ENCODE data around the gene SPEN.

Gene SPEN

DNA sequence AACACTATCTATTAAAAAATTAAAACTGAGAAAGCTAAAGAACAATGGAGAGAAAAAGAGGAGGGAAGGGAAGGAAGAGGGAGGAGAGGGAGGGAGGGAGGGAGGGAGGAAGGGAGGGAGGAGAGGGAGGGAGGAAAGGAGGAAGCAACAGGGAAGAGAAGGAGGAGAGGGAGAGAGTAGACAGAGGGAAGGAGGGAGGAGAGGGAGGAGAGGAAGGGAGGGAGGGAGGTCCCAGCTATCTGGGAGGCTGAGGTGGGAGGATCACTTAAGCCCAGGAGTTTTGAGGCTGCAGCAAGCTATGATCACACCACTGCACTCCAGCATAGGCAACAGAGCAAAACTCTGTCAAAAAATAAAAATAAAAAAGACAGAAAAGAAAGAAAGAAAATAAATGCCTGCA lies 111.9 kb downstream of the SPEN start:
- DNase-seq (ENCODE audit: low read depth in 1 of 2, low spot score in 1 of 2) = no peak

DNA sequence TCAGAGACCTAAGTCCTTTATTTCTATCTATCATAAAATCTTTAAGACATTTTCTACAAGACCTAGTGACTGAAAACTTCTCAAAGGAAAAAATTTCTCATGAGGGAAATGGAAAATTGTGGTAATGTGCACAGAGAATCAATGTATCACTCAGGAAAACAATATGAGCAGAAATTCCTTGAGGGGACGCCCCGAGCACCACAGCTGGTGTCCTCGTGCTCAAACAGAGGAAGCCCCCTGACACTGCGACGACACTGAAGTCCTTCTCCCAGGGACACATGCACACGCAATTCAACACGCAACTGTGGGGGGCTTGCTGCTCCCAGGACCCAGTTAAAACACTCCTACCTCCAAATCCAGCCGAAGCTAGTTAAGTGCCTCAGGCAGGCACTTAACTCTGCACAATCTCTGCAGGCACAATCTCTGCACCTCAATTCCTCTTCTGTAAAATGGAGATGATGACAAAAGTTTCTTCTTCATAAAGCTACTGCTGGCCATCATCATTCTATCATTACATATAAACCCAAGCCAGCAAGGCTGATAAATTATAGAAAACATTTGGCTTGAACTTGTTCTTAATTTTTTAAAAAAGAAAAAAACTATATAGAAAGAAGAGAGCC lies 112.4 kb downstream of the SPEN start:
- DNase-seq (ENCODE audit: low read depth in 1 of 2, low spot score in 1 of 2) = no peak

DNA sequence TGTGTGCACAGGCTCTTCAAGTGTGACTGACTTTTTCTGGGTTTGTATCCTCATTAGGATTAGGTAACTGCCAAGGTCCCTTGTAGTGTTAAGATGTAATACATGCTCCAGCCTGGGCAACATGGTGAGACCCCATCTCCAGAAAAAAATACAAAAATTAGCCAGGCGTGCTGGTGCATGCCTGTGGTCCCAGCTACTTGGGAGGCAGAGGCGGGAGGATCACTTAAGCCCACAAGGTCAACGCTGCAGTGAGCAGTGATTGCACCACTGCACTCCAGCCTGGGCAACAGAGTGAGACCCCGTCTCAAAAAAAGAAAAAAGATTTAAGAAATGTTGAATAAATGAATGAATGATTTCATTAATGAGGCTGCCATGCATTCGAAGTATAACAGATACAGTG lies 113.3 kb downstream of the SPEN start:
- no peak for DNase-seq (ENCODE audit: low read depth in 1 of 2, low spot score in 1 of 2)

DNA sequence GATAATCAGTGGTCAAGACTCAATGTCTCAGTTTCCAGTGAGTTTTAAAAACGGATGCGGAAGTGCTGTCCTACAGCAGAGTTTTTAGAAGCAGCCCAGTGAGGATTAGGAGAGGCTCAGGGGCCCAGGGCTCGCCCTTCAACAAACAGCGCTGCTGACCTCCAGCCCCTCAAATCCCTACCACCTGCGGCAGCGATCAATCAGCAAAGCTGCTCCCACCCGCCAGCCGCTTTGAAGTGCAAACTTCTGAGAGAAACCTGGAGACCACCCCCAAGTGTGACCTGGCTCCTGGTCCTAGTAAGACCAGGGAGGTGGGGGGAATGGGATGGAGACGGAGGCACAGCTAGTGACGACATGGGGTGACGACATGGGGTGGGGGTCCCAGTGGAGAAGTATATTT lies 114.0 kb downstream of the SPEN start:
- no peak for DNase-seq (ENCODE audit: low read depth in 1 of 2, low spot score in 1 of 2)

DNA sequence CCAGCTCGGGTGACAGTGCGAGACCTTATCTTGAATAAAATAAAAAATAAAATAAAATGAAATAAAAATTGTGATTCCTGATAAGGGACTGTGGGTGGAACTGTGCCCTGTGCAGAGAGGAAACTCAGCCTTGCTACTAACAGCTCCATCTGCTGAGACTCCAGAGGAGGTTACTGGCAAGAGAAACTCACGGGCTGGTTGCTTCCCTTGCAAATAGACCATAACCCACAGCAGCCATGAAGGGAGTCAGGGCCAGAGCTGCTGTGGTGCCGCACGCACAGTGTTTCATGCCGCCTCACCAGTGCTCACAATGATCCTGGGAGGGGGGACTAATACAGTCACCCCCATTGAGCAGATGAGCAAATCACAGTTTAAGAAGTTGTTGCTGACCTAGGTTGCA lies 114.7 kb downstream of the SPEN start:
- no peak for DNase-seq (ENCODE audit: low read depth in 1 of 2, low spot score in 1 of 2)

DNA sequence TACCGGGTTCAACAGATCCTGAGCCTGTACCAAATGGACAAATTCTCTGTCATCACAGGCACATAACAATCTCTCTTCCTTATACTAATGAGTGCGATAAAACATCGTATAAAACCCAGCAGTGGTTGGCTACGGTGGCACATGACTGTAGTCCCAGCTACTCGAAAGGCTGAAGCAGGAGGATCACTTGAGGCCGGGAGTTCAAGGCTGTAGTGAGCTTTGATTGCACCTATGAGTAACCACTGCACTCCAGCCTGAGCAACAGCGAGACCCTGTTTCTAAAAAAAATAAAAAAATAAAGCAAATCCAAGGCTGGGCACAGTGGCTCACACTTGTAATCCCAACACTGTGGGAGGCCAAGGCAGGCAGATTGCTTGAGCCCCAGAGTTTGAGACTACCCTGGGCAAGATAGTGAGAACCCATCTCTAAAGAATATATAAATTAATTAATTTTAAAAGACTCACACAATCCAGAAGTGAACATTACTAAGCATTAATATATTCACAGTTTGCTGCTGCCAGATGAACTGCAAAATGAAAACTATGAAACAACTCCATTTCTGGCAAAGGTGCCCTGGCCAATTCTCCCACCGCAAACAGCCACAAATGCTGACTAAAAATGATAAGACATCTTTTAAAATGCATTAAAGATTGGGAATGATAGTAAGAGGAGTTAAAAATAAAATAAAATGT lies 115.3 kb downstream of the SPEN start:
- DNase-seq (ENCODE audit: low read depth in 1 of 2, low spot score in 1 of 2) = no peak

DNA sequence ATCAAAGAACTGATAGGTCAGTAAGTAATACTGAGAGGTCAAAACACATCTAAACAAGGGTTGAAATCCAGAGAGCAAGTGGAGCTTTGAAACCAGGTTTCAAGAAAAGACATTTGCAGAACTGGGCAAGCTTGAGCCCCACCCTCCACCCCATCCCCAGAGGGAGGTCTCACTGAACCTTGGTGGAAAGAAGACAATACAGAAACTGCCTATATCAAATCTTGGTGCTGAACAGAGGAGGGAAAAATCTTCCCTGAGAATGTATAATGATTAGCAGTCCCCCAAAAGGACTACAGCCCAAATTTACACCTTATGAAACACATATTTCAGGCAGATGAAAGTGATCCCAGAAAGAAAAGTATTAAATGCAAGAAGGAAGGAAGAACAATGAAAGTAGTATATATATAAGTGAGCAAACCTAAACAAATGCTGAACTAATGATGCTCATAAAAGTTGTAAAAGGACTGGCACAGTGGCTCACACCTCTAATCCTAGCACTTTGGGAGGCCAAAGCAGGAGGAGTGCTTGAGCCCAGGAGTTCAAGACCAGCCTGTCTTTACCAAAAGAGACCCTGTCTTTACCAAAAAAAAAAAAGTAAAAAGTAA lies 116.0 kb downstream of the SPEN start:
- no peak for DNase-seq (ENCODE audit: low read depth in 1 of 2, low spot score in 1 of 2)

DNA sequence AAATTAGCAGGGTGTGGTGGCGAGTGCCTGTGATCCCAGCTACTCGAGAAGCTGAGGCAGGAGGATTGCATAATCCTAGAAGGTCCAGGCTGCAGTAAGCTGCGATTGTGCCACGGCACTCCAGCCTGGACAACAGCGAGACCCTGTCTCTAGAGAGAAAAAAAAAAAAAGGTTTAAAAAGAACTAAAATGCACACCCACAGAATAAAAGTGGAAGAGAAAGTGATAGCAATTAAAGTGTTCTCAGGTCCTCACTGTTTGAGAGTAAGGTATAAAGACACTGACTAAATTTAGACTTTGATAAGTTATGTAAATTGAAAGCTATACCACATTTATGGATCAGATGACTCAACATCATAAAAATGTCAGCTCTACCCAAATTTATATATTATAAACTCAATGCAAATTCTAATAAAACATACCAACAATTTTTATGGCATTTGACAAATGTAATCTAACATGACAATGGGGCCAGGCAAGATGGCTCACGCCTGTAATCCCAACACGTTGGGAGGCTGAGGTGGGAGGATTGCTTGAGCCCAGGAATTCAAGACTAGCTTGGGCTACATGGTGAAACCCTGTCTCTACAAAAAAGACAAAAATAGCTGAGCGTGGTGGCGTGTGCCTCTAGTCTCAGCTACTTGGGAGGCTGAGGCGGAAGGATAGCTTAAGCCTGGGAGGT lies 116.6 kb downstream of the SPEN start:
- no peak for DNase-seq (ENCODE audit: low read depth in 1 of 2, low spot score in 1 of 2)

DNA sequence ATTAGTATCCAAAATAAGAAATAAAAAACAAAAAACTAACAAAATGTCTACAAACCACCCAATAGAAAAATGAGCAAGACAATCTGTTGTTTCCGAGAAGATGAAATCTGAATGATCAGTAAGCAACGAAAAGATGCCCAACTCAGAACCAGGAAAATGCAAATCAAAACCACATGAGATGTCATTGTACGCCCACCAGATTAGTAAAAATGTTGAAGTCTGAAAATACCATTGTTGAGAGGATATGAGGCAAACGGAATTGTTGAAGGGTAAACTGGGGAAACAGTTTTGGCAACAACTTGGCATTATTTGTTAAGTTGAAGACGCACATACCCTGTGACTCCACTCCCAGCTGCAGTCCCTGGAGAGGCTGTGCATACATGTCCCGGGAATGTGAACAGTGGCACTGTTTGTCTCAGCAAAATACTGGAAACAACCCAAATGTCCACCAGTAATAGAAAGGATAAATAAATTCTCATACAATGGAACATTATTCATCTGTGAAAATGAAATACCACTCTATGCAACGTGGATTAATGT lies 117.8 kb downstream of the SPEN start:
- no peak for DNase-seq (ENCODE audit: low read depth in 1 of 2, low spot score in 1 of 2)

DNA sequence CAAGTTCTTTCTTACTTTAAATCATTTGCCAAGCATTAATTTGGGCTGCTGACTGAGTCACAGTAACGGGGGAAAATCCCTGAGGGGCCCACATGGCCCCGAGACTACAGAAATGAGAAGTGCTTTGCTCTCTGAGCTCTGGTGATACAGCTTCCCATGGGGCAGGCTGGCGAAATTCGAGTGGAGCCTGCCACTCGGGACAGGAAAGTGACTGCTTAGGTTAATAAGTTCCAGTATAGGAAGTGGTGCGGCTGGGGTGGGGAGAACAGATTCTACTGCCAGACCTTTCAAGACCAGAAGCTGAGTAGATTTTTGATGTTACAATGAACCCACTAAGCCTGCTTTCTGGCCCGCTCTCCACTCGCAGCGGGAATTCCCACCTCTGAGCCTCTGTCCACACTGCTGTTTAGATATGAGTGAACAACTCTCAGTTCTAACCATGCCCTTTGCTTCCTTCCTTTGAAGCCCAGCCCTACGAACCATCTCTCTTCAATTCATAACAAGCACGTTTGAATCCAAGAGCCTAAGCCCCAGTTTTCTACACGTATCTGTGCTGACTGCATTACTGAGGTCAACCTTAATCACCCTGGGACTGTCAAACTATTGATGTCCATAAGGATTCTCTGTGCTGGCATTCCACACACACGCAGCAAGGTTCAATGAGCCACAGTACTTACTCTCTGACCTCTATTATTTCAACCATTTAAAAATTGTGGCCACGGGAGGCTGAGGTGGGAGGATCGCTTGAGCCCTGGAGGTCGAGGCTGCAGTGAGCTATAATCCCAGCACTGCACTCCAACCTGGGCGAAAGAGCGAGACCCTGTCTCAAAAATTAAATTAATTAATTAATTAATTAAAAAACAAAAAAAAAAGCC lies 118.8 kb downstream of the SPEN start:
- peak in 1 of 2 donors; percentile 65 for DNase-seq (ENCODE audit: low read depth in 1 of 2, low spot score in 1 of 2)

DNA sequence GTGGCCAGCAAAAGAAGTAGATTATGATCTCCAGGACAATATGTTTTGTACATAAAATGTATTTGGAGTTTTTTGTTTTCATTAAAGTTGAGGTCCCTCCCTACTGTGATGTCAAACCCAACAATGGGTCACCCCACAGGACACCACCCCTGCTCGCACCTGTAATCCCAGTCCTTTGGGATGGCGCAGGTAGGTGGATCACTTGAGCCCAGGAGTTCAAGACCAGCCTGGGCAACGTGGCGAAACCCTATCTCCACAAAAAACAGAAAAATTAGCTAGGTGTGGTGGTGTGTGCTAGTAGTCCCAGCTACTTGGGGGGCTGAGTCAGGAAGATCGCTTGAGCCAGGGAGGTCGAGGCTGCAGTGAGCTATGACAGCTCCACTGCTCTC lies 119.4 kb downstream of the SPEN start:
- no peak for DNase-seq (ENCODE audit: low read depth in 1 of 2, low spot score in 1 of 2)

DNA sequence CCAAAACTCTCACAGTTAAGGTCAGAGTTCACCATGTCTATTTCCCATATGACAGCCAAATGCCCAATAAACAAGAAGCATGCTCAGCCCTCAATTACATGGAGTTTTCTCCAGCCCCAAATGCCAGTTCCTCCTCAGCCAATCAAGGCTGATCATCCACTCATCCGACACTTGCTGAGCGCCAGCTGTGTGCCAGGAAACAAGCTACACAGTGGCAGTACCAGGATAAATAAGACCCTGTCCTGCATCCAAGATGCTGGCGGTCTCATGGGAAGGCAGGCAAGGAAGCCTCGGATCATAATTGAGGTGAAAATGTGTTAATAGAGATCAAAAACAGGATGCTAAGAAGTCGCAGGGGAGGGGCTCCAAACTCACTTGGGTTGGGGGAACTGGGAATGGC lies 120.7 kb downstream of the SPEN start:
- DNase-seq (ENCODE audit: low read depth in 1 of 2, low spot score in 1 of 2) = no peak

DNA sequence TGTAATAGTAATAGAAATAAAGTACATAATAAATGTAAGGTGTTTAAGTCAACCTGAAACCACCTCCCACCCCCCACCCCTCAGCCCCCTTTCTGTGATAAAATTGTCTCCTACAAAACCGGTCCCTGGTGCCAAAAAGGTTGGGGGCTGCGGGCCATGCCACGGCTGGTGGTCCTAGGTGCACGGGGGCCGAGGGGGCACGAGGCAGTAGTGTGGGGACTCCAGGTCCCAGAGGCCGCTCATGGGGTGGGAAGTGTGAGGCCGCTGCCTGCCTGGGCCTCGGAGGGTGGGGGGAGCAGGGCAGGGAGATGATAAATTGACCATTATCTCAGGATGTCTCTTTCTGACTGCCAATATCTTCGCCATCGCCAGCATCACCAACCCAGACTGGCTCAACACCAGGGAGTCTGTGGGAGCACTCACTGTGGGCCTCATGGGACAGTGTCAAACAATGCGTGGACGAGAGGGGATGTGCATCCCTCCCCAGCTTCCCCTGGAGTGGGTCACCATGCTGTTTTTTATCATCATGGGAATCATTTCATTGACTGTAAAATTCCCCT lies 121.9 kb downstream of the SPEN start:
- no peak for DNase-seq (ENCODE audit: low read depth in 1 of 2, low spot score in 1 of 2)

DNA sequence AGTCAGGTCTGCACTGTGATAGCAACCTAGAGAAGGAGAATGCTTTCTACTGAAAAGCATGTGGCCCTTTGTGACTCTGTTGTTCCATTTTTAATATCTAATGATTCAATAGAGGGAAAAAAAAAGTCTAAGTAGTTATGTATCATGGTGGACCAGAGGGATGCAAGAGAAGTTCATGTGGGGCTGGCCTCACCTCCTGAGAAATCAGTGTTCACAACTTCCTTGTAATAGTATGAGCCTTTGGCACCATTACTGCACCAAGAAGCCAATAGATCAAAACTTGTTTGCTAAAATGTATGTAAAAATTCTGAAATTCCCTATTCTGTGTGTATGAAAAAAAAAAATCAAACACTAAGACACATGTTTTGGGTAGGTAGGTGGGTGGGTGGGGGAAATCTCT lies 123.4 kb downstream of the SPEN start:
- DNase-seq (ENCODE audit: low read depth in 1 of 2, low spot score in 1 of 2) = no peak

DNA sequence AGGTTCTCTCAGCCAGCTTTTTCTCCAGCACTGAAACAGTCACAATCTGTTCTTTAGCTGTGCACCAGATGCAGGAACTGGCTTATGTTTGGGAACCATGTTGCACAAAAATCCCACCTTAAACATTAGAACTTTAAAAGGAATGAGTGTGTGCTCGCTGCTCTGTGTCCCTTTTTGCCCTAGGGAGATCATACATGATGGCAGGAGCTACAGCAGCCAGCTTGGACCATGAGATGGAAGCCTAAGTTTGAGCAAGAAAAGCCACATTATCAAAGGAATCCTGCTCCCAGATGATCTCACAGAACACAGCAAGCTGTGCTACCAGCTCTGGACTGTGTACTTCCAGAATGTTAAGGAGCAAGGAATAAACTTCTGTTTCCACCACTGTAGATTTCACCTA lies 124.9 kb downstream of the SPEN start:
- DNase-seq (ENCODE audit: low read depth in 1 of 2, low spot score in 1 of 2) = no peak

DNA sequence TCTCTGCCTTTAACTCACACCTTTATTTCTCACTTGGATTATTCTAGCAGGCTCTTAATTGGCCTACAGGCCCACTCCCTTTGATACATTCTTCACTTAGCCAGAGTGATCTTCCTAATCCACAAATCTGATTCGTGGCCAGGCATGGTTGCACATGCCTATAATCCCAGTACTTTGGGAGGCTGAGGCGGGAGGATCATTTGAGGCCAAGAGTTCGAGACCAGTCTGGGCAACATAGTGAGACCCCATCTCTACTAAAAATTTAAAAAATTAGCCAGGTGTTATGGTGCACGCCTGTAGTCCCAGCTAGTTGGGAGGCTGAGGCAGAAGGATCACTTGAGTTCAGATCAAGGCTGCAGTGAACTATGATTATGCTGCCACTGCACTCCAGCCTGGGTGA lies 126.3 kb downstream of the SPEN start:
- DNase-seq (ENCODE audit: low read depth in 1 of 2, low spot score in 1 of 2) = no peak

DNA sequence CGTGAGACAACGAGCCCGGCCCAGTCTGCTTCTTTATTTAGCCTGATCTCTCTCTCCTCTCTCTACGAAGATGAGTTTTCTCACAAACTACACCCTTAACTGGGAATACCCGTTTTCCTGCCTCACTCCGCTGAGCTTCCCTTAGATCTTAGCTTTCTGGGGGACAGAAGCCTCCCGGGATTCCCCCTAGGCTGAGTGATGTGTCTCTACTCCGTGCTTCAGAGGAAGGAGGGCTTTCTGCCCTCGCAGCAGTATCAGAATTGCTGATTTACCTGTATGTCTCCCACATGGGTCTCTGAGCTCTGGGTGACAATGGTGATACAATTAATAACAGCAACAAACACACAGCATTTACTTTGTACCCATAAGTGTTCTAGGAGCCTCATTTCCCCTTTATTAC lies 127.3 kb downstream of the SPEN start:
- no peak for DNase-seq (ENCODE audit: low read depth in 1 of 2, low spot score in 1 of 2)

DNA sequence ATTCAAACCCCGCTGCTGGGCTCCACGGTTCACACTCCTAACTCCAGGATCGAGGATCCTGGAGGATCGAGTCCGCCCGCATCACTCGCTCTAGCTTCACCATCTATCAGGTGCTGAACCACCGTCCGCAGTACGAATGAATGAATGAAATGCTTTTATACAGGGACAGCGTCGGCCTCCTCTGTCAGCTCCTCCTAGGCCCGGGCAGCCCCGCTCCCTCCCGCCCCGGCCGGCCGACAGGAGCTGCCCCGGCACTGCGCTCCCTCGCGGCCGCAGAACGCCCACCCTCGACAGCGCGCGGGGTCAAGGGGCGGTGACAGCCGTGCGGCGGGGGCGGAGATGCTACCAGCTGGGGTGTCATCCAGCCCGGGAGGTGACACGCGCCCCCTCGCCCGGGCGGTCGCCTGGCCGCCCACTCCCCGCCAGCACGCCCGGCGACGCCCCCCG lies 127.9 kb downstream of the SPEN start:
- DNase-seq (ENCODE audit: low read depth in 1 of 2, low spot score in 1 of 2) = peak; percentile 18 to 70

DNA sequence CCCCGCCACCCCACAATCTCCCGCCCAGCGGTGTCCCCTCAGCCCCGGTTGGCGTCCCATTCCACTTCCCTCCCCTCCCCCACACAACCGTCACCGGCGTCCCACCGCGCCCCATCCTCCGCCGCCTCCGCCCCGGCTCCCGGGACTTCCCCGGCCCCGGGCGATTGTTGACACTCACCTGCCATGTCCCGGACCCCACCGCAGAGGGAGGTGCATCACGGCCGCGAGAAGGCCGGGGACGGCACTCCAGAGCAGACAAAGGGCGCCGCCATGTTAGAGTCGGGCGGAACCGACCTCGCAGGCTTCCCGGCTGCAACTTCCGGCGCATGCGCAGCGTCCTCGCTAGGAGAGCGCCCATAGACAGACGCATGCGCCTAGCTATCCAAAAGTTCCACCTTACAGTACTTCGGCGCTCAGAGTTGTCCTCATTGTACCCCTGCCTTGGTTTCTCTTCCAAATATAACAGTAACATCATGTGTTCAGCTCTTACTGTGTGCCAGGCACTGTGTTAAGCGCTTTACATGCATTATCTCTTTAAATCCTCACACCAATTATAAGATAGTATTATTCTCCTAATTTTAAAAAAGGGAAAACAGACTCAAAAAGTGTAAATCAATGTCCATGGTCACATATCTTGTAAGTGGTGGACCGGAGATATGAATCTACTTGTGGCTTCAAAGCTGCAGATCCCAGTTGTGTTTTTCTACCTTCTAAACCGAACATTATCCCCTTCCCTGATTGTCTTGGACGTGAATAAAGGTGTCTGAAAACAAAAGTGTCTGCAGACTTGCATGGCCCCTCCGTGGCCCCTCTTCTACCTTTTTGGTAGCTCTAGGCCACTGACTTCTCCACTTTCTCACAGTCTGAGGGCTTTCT lies 128.5 kb downstream of the SPEN start, which contains the start of gene ZBTB17:
Gene ZBTB17, minus strand, starts transcription at position 297 of the 876 bp plus-strand sequence. CDS start 27,606 bp downstream, outside the sequence.
- DNase-seq (ENCODE audit: low read depth in 1 of 2, low spot score in 1 of 2) = peak; percentile 87 to 93

All from activated T-helper 1 cell treated with anti-CD3 and anti-CD28 coated beads, Interleukin-2, amount 50 U/mL, for 16 hours (primary cell).